Peyer's patch (tissue), 4 donors: ENCODE data around the gene PGAM2.

Source experiments
- CTCF ChIP-seq, 6 experiments: fragments of 450-650 bp in 4 of 6; fragments of 200-600 bp in 2 of 6; sonication (generic) in 1 of 6; IDR thresholded peaks; one replicate each; pipeline ENCODE4 v1.5.1; 2017 to 2019; ENCODE audit warnings: antibody characterized with exemption in 6 of 6, mild to moderate bottlenecking in 3 of 6, moderate library complexity in 1 of 6
- POLR2A ChIP-seq, 2 donors: fragments of 450-650 bp; IDR thresholded peaks; one replicate each; pipeline ENCODE4 v1.5.1; 2017; ENCODE audit warnings: antibody characterized with exemption in 2 of 2, mild to moderate bottlenecking in 2 of 2, moderate library complexity in 2 of 2

GRCh38 chr7:44064791-44065430 lies 456 bp downstream of the PGAM2 start:
- TF ChIP-seq POLR2A (IDR thresholded peaks at IDR 0.05) (no peak), CTCF (IDR thresholded peaks at IDR 0.05) (no peak)
